Measurements from ENCODE around the gene SOX9. TPM values are rescaled to one million over a fixed set of nuclear protein-coding genes. Genes with fewer than 3 reads are reported as not detected.

The SOX9 gene
- total RNA-seq, 4 donors from 2014 or later = 35.2 to 55.7 (median 42.3) TPM

GRCh38 chr17:72104164-72104862 lies 16.5 kb upstream of the SOX9 start:
- H3K36me3 ChIP-seq = no peaks in the 10 kb centered on the region
- in situ Hi-C loops (cut with MboI; ENCODE audit: low pct_ligation_motif_present in 1 of 4, low pct_unique_long_range_greater_than_20kb in 1 of 4, low sequenced_read_pairs in 3 of 4) (loop anchor here in 3 of 4 donors (25.0 kb wide), 2 partner anchors 617 to 642 kb away; no protein-coding TSS in a partner anchor), intact Hi-C loops (cut with DNase I; ENCODE audit: low total_unique reads) (no loop called here)
- 85 to 91% methylated on average over 5 to 11 of the region's 11 CpGs for WGBS, 2 donors (ENCODE audit: low coverage in 1 of 2)
- no peaks in the 10 kb centered on the region for H3K4me1 ChIP-seq
- H3K4me3 ChIP-seq = no peak overlapping the region
- peaks cover 5% of the 10 kb centered on the region for H3K27me3 ChIP-seq
- no peak for DNase-seq
- no peaks in the 10 kb centered on the region for H3K9me3 ChIP-seq
- H3K27ac ChIP-seq = no peak overlapping the region
- TF ChIP-seq POLR2A (IDR thresholded peaks at IDR 0.05) = no peak
- TF ChIP-seq POLR2AphosphoS5 (IDR thresholded peaks at IDR 0.05) = no peak

GRCh38 chr17:72104863-72105234 lies 16.0 kb upstream of the SOX9 start:
- in situ Hi-C loops (cut with MboI; ENCODE audit: low pct_ligation_motif_present in 1 of 4, low pct_unique_long_range_greater_than_20kb in 1 of 4, low sequenced_read_pairs in 3 of 4) (loop anchor here in 3 of 4 donors (25.0 kb wide), 2 partner anchors 618 to 643 kb away; no protein-coding TSS in a partner anchor), intact Hi-C loops (cut with DNase I; ENCODE audit: low total_unique reads) (no loop called here)
- no peak overlapping the region for H3K4me3 ChIP-seq
- 40 to 78% methylated on average over 2 to 6 of the region's 6 CpGs for WGBS, 2 donors (ENCODE audit: low coverage in 1 of 2)
- DNase-seq = no peak
- no peak for TF ChIP-seq EP300 (IDR thresholded peaks at IDR 0.05; ENCODE audit: low read depth)
- TF ChIP-seq CTCF (IDR thresholded peaks at IDR 0.05) = no peak
- H3K9me3 ChIP-seq = no peaks in the 10 kb centered on the region
- H3K27ac ChIP-seq = no peak overlapping the region
- no peaks in the 10 kb centered on the region for H3K36me3 ChIP-seq
- H3K4me1 ChIP-seq = no peaks in the 10 kb centered on the region
- H3K27me3 ChIP-seq = peaks cover 5% of the 10 kb centered on the region

GRCh38 chr17:72107100-72107499 lies 13.7 kb upstream of the SOX9 start:
- H3K4me3 ChIP-seq = no peak overlapping the region
- in situ Hi-C loops (cut with MboI; ENCODE audit: low pct_ligation_motif_present in 1 of 4, low pct_unique_long_range_greater_than_20kb in 1 of 4, low sequenced_read_pairs in 3 of 4) = loop anchor here in 3 of 4 donors (25.0 kb wide), 2 partner anchors 620 to 645 kb away; no protein-coding TSS in a partner anchor
- intact Hi-C loops (cut with DNase I; ENCODE audit: low total_unique reads) = no loop called here
- no peaks in the 10 kb centered on the region for H3K36me3 ChIP-seq
- WGBS, 2 donors (ENCODE audit: low coverage in 1 of 2) = 88% methylated on average over 5 of the region's 5 CpGs; no CpG with 5 or more reads in 1 of the 2 donors
- no peak overlapping the region for H3K27ac ChIP-seq
- no peaks in the 10 kb centered on the region for H3K9me3 ChIP-seq
- TF ChIP-seq POLR2A (IDR thresholded peaks at IDR 0.05) = no peak
- no peak for TF ChIP-seq EP300 (IDR thresholded peaks at IDR 0.05; ENCODE audit: low read depth)
- TF ChIP-seq CTCF (IDR thresholded peaks at IDR 0.05) = no peak
- TF ChIP-seq POLR2AphosphoS5 (IDR thresholded peaks at IDR 0.05) = no peak
- peaks cover 0 to 11% (median 2%) of the 10 kb centered on the region in 4 donors for H3K4me1 ChIP-seq
- H3K27me3 ChIP-seq = peaks cover 5% of the 10 kb centered on the region
- no peak for DNase-seq

- in situ Hi-C loops (cut with MboI; ENCODE audit: low pct_ligation_motif_present in 1 of 4, low pct_unique_long_range_greater_than_20kb in 1 of 4, low sequenced_read_pairs in 3 of 4) = loop anchor here (10.0 to 25.0 kb wide), 4 partner anchors 623 to 996 kb away; no protein-coding TSS in a partner anchor
- H3K4me1 ChIP-seq = peaks cover 0 to 11% (median 2%) of the 10 kb centered on the region in 4 donors
- WGBS, 2 donors (ENCODE audit: low coverage in 1 of 2) = 31 to 74% methylated on average over 7 to 18 of the region's 18 CpGs
- DNase-seq = no peak
- intact Hi-C loops (cut with DNase I; ENCODE audit: low total_unique reads) = loop anchor here (10.0 kb wide), 1 partner anchor 1476 kb away; no protein-coding TSS in a partner anchor
- peak overlapping the region in 2 of 4 donors; percentile 8 to 11 for H3K4me3 ChIP-seq
- no peak for TF ChIP-seq POLR2A (IDR thresholded peaks at IDR 0.05)
- H3K27ac ChIP-seq = no peak overlapping the region
- no peaks in the 10 kb centered on the region for H3K9me3 ChIP-seq
- no peaks in the 10 kb centered on the region for H3K36me3 ChIP-seq
- H3K27me3 ChIP-seq = peaks cover 3% of the 10 kb centered on the region
These were observed 10.4 kb upstream of the SOX9 start for GRCh38 chr17:72110231-72110941.

- 31 to 60% methylated on average over 1 to 4 of the region's 4 CpGs for WGBS, 2 donors (ENCODE audit: low coverage in 1 of 2)
- TF ChIP-seq POLR2AphosphoS5 (IDR thresholded peaks at IDR 0.05) (no peak), EP300 (IDR thresholded peaks at IDR 0.05; ENCODE audit: low read depth) (no peak), POLR2A (IDR thresholded peaks at IDR 0.05) (no peak), CTCF (IDR thresholded peaks at IDR 0.05) (no peak)
- Histone ChIP-seq H3K27ac (no peak overlapping the region), H3K4me3 (no peak overlapping the region), H3K9me3 (no peaks in the 10 kb centered on the region), H3K4me1 (peaks cover 0 to 11% (median 2%) of the 10 kb centered on the region in 4 donors), H3K27me3 (peaks cover 9% of the 10 kb centered on the region), H3K36me3 (no peaks in the 10 kb centered on the region)
- intact Hi-C loops (cut with DNase I; ENCODE audit: low total_unique reads) = loop anchor here (10.0 kb wide), 1 partner anchor 1476 kb away; no protein-coding TSS in a partner anchor
- in situ Hi-C loops (cut with MboI; ENCODE audit: low pct_ligation_motif_present in 1 of 4, low pct_unique_long_range_greater_than_20kb in 1 of 4, low sequenced_read_pairs in 3 of 4) = loop anchor here (10.0 to 25.0 kb wide), 4 partner anchors 624 to 996 kb away; no protein-coding TSS in a partner anchor
- DNase-seq = peak; percentile 35
These were observed 9.9 kb upstream of the SOX9 start for GRCh38 chr17:72110942-72111318.
